ENCODE results near the gene MRC1. TPM values are rescaled to one million over a fixed set of nuclear protein-coding genes. Genes with fewer than 3 reads are reported as not detected.

MRC1 gene
- total RNA-seq, 2 donors from 2014 or later, result 10.8 to 26.0 TPM

DNA sequence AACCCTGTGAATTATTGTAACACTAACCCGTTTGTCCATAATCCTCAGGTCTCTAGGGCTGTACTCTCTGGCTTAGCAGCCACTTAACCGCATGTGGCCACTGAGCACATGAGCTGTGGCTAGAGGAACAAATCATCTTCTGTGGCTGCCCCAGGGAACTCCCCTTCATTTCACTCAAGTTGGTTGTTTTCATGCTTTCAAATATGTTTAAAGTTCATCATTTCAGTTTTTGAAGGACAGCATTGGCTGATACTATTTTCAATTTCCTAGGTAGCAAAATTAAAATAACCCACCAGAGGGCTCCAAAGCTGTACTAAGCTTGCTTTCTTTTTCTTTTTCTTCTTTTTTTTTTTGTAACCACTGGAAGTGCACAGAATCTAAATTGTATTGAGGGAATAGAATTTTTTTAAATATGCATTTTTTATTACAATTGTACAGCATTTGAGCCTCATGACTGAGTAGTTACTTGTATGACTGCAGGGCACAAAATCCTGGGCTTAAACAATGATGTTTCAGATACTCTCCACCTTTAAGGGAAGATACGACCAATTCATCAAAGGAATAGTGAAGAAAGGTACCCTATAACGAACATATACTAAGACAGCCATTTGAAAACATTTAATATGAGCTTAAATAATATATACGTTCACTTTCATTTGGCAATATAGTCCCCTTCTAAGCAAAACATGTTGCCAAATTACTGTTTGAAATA lies 38.6 kb downstream of the MRC1 start:
- no peak overlapping the region for H3K27ac ChIP-seq
- H3K27me3 ChIP-seq, result no peaks in the 10 kb centered on the region
- H3K4me1 ChIP-seq, result no peaks in the 10 kb centered on the region
- no peak for DNase-seq (ENCODE audit: low spot score)
- no peaks in the 10 kb centered on the region for H3K36me3 ChIP-seq
- TF ChIP-seq, protein P1, sequence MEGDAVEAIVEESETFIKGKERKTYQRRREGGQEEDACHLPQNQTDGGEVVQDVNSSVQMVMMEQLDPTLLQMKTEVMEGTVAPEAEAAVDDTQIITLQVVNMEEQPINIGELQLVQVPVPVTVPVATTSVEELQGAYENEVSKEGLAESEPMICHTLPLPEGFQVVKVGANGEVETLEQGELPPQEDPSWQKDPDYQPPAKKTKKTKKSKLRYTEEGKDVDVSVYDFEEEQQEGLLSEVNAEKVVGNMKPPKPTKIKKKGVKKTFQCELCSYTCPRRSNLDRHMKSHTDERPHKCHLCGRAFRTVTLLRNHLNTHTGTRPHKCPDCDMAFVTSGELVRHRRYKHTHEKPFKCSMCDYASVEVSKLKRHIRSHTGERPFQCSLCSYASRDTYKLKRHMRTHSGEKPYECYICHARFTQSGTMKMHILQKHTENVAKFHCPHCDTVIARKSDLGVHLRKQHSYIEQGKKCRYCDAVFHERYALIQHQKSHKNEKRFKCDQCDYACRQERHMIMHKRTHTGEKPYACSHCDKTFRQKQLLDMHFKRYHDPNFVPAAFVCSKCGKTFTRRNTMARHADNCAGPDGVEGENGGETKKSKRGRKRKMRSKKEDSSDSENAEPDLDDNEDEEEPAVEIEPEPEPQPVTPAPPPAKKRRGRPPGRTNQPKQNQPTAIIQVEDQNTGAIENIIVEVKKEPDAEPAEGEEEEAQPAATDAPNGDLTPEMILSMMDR (IDR thresholded peaks at IDR 0.05), result peak in 1 of 2 donors; percentile 68
- no peaks in the 10 kb centered on the region for H3K9me3 ChIP-seq
- no peak overlapping the region for H3K4me3 ChIP-seq

DNA sequence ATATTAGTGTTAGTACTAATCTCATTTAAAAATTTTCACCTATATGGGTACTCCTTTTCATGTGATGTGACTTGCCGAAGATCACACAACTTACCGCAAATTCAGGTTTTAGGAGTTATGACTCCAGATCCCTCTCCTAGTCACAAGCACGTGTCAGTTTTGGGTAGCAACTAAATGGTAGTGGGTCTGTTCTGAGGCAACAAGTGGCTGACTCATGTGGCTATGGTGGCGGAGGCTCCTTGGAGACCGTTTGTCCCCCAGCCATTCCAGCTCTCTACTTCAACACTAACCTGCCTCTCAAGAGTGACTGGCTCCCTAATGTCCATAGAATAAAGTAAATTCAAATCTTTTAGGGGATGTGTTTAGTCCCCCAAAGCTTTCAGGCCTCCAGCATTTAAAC lies 39.5 kb downstream of the MRC1 start:
- DNase-seq (ENCODE audit: low spot score), result no peak
- H3K27me3 ChIP-seq, result no peaks in the 10 kb centered on the region
- no peak overlapping the region for H3K4me3 ChIP-seq
- no peak overlapping the region for H3K27ac ChIP-seq
- no peaks in the 10 kb centered on the region for H3K36me3 ChIP-seq
- H3K9me3 ChIP-seq, result no peaks in the 10 kb centered on the region
- H3K4me1 ChIP-seq, result no peaks in the 10 kb centered on the region
- TF ChIP-seq, protein P1 (IDR thresholded peaks at IDR 0.05), result no peak

DNA sequence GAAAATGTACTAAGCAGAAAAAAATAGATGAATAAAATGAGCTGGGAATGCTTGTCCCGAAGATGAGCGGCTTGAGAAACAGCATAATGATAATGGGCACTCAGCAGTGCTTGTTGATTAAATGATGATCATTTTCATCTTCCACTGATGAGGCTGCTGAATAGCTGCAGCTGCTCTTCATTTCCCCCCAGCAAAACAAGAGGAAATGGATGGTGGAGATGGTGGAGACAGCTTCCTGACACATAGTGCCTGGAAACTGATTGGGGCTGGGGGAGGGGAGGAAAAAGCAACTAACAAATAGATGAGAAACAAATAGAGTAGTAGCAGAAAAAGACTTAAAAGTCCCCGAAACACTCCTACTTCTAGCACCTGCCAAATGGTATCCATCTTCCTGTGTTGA lies 41.4 kb downstream of the MRC1 start:
- Histone ChIP-seq H3K4me3 (no peak overlapping the region), H3K9me3 (no peaks in the 10 kb centered on the region), H3K27ac (no peak overlapping the region), H3K36me3 (no peaks in the 10 kb centered on the region), H3K27me3 (no peaks in the 10 kb centered on the region), H3K4me1 (no peaks in the 10 kb centered on the region)
- TF ChIP-seq, protein P1 (IDR thresholded peaks at IDR 0.05), result no peak
- DNase-seq (ENCODE audit: low spot score), result no peak

DNA sequence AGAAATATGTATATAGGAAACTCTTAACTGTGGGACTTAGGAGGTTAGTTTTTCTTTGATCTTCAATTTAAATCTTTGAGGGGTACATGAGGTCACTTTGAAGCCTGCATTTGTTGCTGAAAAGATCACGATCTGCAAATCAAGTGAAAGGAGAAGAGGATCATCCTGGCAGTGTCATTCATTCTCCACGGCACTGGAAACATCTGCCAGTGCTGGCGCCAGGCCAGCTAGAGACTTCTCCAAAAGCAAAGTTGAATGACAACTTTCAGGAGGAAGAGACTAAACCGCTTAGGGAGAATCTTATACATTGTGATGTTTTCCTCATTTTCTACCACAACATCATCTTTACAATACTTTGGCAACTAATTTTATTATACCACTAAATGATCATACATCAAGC lies 42.5 kb downstream of the MRC1 start:
- Histone ChIP-seq H3K4me1 (no peaks in the 10 kb centered on the region), H3K4me3 (no peak overlapping the region), H3K36me3 (no peaks in the 10 kb centered on the region), H3K27me3 (no peaks in the 10 kb centered on the region), H3K9me3 (no peaks in the 10 kb centered on the region), H3K27ac (no peak overlapping the region)
- TF ChIP-seq, protein P1 (IDR thresholded peaks at IDR 0.05), result no peak
- no peak for DNase-seq (ENCODE audit: low spot score)

DNA sequence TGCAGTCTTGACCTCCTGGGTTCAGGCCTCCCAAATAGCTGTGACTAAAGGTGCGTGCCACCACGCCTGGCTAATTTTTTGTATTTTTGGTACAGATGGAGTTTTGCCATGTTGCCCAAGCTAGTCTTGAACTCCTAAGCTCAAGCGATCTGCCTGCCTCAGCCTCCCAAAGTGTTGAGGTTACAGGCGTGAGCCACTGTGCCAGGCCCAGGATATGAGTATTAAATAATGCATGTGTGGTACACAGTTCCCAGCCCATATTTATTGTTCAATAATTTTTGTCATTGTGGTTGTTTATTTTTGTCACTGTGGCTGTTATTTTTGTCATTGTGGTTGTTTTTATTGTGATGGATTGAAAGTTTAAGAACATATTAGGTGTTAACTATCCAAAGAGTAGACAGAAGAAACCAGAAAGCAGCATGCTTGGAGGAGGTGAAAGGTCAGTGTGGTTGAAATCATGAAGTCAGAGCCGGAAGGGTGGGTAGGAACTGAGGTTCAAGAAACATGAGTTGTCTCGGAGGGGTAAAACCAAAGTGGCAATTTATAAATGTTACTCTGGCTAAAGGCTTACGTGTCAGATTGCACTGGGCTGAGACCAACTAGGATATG lies 45.0 kb downstream of the MRC1 start:
- Histone ChIP-seq H3K36me3 (no peaks in the 10 kb centered on the region), H3K4me3 (no peak overlapping the region), H3K9me3 (no peaks in the 10 kb centered on the region), H3K27ac (no peak overlapping the region), H3K4me1 (no peaks in the 10 kb centered on the region), H3K27me3 (no peaks in the 10 kb centered on the region)
- TF ChIP-seq, protein P1 (IDR thresholded peaks at IDR 0.05), result no peak
- DNase-seq (ENCODE audit: low spot score), result no peak

Measured in right atrium auricular region (tissue), 2 donors.